A204.1 (cell line): ENCODE results near the gene PTPRN2.

Experiments used
- FAIRE-seq: peaks from 2 replicates; lab custom pipeline; 2012; peaks lifted over from hg19 to GRCh38; lab: Jason Lieb, UNC

Gene PTPRN2

DNA sequence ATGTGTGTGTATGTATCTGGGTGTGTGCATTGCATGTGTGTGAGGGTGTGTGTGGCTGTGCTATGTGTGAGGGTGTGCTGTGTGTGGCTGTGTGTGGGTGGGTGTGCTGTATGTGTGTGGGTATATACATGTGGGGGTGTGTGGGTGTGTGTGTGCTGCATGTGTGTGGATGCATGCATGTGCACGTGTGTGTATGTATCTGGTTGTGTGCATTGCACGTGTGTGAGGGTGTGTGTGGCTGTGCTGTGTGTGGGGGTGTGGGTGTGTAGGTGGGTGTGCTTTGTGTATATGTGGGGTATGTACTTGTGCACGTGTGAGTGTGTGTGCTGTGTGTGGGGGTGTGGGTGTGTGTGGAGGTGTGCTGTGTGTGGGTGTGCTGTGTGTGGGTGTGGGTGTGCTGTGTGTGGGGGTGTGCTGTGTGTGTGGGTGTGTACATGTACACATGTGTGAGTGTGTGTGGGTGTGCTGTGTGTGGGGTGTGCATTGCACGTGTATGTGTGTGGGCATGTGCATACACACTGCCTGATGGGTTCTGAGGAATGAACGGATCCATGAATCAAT is 579.8 kb downstream of the PTPRN2 start:
- no peak for FAIRE-seq

DNA sequence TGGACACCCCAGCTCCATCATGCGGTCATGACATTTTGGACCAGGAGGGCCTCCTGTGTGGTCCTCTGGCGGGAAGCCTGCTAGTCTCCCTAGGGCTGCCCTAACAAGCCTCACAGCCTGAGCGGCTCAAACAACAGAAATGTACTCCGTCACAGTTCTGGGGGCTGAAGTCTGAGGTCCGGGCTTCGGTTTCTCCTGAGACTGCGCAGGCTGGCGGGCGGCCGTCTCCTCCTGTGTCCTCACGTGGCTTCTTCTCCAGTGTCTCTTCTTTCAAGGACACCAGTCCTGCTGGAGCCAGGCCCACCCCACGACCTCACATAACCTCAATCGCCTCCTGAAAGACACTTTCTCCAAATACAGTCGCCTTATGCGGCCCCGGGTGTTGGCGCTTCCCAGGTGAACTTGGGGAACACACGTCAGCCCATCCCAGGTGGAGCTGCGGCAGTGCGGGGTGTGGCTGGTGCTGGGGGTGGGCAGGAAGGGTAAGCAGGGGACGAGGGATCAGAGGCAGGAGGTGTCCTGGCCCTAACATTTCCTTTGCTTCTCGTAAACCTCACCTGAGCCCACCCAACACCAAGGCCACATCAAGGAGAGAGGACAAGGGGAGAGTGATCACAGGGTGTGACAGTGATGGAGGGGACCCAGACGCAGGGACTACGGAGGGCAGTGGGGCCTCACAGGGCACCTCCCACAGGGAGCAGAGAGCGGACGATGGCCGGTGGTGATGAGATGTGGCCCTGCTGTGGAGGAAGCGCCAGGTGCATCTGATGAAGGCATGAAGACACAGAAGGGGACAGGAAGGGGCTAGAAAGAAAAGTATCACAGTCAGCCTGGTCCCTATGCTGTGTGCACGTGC is 580.6 kb downstream of the PTPRN2 start:
- FAIRE-seq = no peak

- no peak for FAIRE-seq
Observed at GRCh38 chr7:158005531-158005930, 582.1 kb downstream of the PTPRN2 start.

GRCh38 chr7:158004123-158004490 is 583.5 kb downstream of the PTPRN2 start:
- FAIRE-seq = no peak

- no peak for FAIRE-seq
Observed at GRCh38 chr7:158003441-158004122, 584.0 kb downstream of the PTPRN2 start.

DNA sequence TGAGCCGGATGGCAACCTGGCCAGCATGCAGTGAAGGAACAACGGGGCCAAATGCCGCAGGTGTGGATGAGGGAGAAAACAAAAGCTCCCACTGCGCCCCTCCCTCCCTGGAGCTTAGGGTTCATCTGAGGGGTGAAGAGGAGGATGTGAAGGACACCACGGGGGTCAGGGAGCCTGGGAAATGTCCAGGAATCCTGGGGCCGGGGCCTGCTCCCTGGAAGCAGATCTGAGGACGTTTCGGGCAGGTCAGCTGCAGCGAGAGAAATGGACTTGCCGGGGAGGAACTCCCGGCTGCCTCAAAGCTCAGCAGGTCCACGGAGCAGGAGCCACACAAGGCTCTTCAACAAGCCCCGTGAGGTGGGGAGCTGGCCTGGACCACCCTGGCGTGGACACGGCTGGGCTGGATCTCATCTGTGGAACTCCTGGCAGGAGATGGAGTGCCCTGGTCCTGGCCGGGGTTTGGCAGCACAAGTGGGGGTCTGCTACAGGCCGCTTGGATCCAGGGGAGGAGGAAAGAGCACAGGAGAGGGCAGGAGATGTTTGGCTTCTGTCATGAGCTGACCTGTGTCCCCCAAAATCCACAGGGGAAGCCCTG is 585.0 kb downstream of the PTPRN2 start:
- FAIRE-seq = no peak

DNA sequence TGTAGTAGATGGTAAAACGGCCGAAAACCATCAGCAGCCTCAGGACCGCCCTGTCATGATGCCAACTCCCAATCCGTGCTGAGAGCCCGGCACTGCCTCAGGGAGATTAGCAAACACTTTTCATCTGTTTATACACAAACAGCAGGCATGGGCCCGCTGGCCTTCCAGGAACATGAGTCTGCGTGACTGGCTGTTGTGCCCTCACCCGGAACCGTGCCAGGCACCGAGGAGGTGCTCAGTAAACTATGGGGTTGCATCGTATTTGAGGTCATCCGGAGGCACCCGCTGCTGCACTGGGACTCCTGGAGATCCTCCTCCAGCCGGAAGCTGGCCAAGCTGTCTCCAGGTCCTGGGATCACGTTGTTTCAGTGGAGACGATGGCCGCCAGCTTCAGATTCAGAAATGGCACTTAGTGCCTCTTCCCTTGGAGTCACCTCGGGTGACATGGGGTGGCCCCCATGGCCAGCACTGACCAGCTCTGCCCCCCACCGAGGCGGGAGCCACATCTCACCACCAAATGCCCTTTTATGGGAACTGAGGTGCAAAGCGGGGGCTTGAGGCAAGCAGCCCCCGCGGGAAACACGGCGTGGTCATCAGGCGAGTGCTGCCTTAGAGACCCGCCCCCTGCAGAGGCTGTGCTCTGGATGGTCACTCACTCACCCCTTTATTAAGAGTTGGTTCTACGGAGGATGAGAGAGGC is 585.9 kb downstream of the PTPRN2 start:
- FAIRE-seq = no peak

GRCh38 chr7:158001003-158001402 is 586.6 kb downstream of the PTPRN2 start:
- no peak for FAIRE-seq

DNA sequence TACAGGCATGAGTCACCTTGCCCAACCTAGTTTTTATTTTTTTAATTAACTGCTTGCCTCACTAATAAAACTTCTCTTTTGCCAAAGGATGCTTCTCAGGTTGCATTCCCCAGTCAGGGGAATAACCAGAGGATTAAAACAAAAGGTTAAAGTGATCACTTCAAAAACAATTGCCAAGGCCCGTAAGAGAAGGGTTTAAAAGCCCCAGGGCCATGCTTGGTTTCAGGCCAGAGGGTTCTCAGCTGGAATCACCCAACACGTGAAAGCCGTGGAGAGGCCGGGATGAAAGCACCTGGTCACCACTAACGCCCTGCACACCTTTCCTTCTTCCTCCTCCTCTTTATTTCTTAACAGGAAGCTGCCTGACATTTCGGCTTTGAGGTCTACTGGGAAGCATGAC is 587.5 kb downstream of the PTPRN2 start:
- FAIRE-seq = no peak

GRCh38 chr7:157998884-157999552 is 588.6 kb downstream of the PTPRN2 start:
- no peak for FAIRE-seq

DNA sequence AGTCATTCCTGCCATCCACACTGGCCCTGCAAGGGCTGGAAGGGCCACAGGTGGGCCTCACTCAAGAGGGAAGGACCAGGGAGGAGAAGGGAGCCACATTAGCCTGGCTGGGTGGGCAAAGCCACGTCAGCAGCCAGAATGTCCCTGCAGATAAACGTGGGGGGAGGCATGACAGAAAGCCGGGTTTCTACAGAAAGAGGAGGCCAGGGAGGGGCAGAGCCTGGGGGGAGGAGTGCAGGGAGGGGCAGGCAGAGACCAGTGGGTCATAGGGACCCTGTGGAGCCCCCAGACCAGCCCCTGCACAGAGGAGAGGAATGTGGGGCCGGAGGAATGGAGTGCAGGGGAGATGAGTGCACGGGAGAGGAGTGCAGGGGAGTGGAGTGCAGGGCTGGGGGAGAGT is 590.2 kb downstream of the PTPRN2 start:
- FAIRE-seq = no peak

- no peak for FAIRE-seq
Observed at GRCh38 chr7:157997080-157997440, 590.6 kb downstream of the PTPRN2 start.

- no peak for FAIRE-seq
Observed at GRCh38 chr7:157996359-157997079, 591.1 kb downstream of the PTPRN2 start.

DNA sequence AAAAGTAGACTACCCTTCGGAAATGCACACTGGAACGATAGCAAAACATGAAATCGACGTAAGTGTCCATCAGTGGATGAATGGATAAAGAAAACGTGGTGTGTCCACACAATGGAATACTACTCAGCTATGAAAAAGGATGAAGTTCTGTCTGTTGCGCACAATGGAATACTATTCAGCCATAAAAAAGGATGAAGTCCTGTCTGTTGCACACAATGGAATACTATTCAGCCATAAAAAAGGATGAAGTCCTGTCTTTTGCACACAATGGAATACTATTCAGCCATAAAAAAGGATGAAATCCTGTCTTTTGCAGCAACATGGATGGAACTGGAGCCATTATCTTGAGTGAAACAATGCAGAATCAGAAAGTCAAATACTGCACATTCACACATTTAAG is 591.8 kb downstream of the PTPRN2 start:
- FAIRE-seq = no peak

DNA sequence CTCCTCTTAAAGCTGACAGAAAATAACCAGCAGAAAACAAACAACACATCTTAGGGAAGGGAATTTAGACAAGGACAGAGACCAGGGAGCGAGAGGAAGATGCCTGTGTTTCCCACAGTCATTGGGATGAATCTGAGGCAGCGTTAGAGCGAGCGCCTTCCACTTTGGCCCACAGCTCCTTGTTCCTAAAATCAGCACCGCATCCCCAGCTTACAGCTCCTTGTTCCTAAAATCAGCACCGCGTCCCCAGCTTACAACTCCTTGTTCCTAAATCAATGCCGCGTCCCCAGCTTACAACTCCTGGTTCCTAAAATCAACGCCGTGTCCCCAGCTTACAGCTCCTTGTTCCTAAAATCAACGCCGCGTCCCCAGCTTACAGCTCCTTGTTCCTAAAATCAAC is 593.3 kb downstream of the PTPRN2 start:
- no peak for FAIRE-seq

- FAIRE-seq = no peak
Observed at GRCh38 chr7:157993406-157994105, 594.1 kb downstream of the PTPRN2 start.

- no peak for FAIRE-seq
Observed at GRCh38 chr7:157992511-157993160, 595.0 kb downstream of the PTPRN2 start.

- FAIRE-seq = no peak
Observed at GRCh38 chr7:157991761-157992160, 595.9 kb downstream of the PTPRN2 start.

- no peak for FAIRE-seq
Observed at GRCh38 chr7:157991351-157991750, 596.3 kb downstream of the PTPRN2 start.

DNA sequence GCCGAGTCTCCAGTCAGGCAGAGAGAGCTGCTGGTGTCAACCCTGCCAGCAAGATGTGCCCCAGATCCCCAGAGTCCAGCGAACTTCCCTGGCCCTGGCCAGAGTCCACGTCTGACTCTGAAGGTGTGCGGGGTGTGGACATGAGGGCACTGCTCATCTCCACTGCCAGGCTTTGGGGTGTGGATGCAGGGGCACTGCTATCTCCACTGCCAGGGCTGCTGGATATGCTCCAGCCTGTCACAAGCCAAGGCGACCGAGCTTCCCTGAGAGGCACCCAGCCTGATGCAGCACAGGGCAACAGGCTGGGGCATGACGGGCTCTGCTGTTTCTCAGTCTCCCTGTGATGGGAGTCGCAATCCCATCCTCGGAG is 596.8 kb downstream of the PTPRN2 start:
- no peak for FAIRE-seq
